ENCODE measurements around the gene BNIP5. TPM values are rescaled to one million over a fixed set of nuclear protein-coding genes. Genes with fewer than 3 reads are reported as not detected.

The BNIP5 gene
- total RNA-seq, 2 experiments from 2014 or later, result not detected

- H3K9me3 Mint-ChIP-seq (ENCODE audit: low read depth), result no peaks in the 10 kb centered on the region
- no peak for DNase-seq
- intact Hi-C loops (cut with DNase I, micrococcal nuclease), result no loop called here
- no peak overlapping the region for H3K27ac Mint-ChIP-seq
- H3K36me3 Mint-ChIP-seq (ENCODE audit: low read depth), result no peaks in the 10 kb centered on the region
- H3K27me3 Mint-ChIP-seq, result peaks cover 24% of the 10 kb centered on the region
- no peaks in the 10 kb centered on the region for H3K4me1 Mint-ChIP-seq
- ChIA-PET POLR2A (no interaction called here), CTCF (no interaction called here)
- no peak for ATAC-seq
- no peak overlapping the region for H3K4me3 Mint-ChIP-seq
Observed at GRCh38 chr6:36331381-36331780, 5.3 kb downstream of the BNIP5 start.

GRCh38 chr6:36330366-36330765 lies 6.3 kb downstream of the BNIP5 start:
- intact Hi-C loops (cut with DNase I, micrococcal nuclease), result no loop called here
- no peak overlapping the region for H3K4me3 Mint-ChIP-seq
- H3K9me3 Mint-ChIP-seq (ENCODE audit: low read depth), result no peaks in the 10 kb centered on the region
- no peaks in the 10 kb centered on the region for H3K4me1 Mint-ChIP-seq
- DNase-seq, result no peak
- no peaks in the 10 kb centered on the region for H3K36me3 Mint-ChIP-seq (ENCODE audit: low read depth)
- no peak overlapping the region for H3K27ac Mint-ChIP-seq
- ChIA-PET CTCF (interaction anchor here (0.6 to 1.0 kb wide), 2 partner anchors 28 to 36 kb away, joined by 3 read pairs; no protein-coding TSS in a partner anchor), POLR2A (no interaction called here)
- ATAC-seq, result no peak
- peaks cover 19% of the 10 kb centered on the region for H3K27me3 Mint-ChIP-seq

GRCh38 chr6:36329798-36330291 lies 6.8 kb downstream of the BNIP5 start:
- H3K27ac Mint-ChIP-seq, result no peak overlapping the region
- intact Hi-C loops (cut with DNase I, micrococcal nuclease), result no loop called here
- ATAC-seq (no peak), DNase-seq (no peak)
- ChIA-PET POLR2A (no interaction called here), CTCF (interaction anchor here (1.0 kb wide), 1 partner anchor 29 kb away, joined by 3 read pairs; no protein-coding TSS in a partner anchor)
- no peaks in the 10 kb centered on the region for H3K4me1 Mint-ChIP-seq
- peaks cover 15% of the 10 kb centered on the region for H3K27me3 Mint-ChIP-seq
- H3K4me3 Mint-ChIP-seq, result no peak overlapping the region
- no peaks in the 10 kb centered on the region for H3K36me3 Mint-ChIP-seq (ENCODE audit: low read depth)
- no peaks in the 10 kb centered on the region for H3K9me3 Mint-ChIP-seq (ENCODE audit: low read depth)

DNA sequence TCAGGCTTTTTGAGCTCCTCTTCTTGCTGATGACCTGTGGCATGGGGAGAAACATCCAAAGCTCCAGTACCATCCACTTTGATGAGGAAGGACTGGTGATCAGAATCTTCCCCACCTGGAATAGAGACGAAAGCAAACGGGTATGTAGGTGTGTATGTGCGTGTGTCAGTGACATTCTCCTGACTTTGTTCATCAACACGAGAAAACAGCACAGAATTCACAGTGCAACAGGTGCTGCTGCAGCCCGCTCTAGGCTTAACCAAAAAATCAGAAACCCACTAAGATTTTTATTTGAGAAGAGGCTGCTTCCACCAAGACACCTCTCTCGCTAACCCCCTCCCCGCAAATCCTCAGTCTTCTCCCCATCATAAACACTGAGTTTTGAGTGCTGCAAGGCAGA lies 8.1 kb downstream of the BNIP5 start:
- Mint-ChIP-seq H3K27me3 (peaks cover 5% of the 10 kb centered on the region), H3K4me3 (no peak overlapping the region), H3K27ac (no peak overlapping the region), H3K4me1 (no peaks in the 10 kb centered on the region), H3K36me3 (ENCODE audit: low read depth) (no peaks in the 10 kb centered on the region), H3K9me3 (ENCODE audit: low read depth) (no peaks in the 10 kb centered on the region)
- no peak for ATAC-seq
- POLR2A ChIA-PET, result no interaction called here
- no peak for DNase-seq
- CTCF ChIA-PET, result interaction anchor here (0.5 to 2.7 kb wide), 4 partner anchors 13 to 592 kb away, joined by 3 to 11 read pairs (median 4); partner anchors contain the start of gene ARMC12
- intact Hi-C loops (cut with DNase I, micrococcal nuclease), result no loop called here

GRCh38 chr6:36327919-36328236 lies 8.8 kb downstream of the BNIP5 start:
- ChIA-PET POLR2A (no interaction called here), CTCF (interaction anchor here (1.3 to 2.7 kb wide), 3 partner anchors 13 to 31 kb away, joined by 3 to 11 read pairs (median 7); no protein-coding TSS in a partner anchor)
- ATAC-seq (no peak), DNase-seq (no peak)
- intact Hi-C loops (cut with DNase I, micrococcal nuclease), result no loop called here
- peaks cover 2% of the 10 kb centered on the region for H3K27me3 Mint-ChIP-seq
- H3K4me3 Mint-ChIP-seq, result no peak overlapping the region
- no peaks in the 10 kb centered on the region for H3K4me1 Mint-ChIP-seq
- no peaks in the 10 kb centered on the region for H3K36me3 Mint-ChIP-seq (ENCODE audit: low read depth)
- H3K27ac Mint-ChIP-seq, result no peak overlapping the region
- H3K9me3 Mint-ChIP-seq (ENCODE audit: low read depth), result no peaks in the 10 kb centered on the region

DNA sequence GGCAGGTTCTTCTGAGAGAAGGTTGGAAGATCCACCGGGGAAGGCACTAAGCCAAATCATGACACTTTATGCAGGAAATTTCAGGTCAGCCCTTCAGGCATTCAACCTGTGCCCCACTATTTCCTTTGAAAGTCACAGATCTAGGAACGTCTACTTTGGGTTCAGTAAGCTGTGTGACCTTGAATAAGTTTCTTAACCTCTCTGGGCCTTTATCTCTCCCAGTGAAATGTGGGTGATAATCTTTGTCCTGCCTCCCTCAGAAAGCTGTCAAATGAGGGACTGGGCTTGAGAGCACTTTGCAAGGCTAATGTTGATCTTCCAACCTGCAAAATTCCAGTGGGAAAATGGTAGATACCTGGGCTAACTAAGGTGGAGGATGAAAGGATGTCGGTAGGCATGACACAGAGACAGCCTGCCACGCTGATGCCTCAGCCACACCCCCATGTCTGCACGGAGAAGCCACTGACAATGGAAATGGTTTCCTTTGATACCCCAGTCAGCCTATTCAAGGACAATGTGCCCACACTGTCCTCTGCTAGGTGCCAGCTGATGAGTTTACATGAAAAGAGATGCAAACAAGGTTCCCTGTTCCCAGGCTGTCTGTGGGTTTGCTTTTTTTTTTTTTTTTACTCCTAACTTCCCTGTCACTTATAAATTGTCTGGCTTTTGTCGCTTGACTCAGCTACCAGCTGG lies 9.3 kb downstream of the BNIP5 start:
- ATAC-seq (no peak), DNase-seq (peak; percentile 8)
- Mint-ChIP-seq H3K4me1 (no peaks in the 10 kb centered on the region), H3K4me3 (no peak overlapping the region), H3K27ac (no peak overlapping the region), H3K9me3 (ENCODE audit: low read depth) (no peaks in the 10 kb centered on the region), H3K27me3 (peaks cover 2% of the 10 kb centered on the region), H3K36me3 (ENCODE audit: low read depth) (no peaks in the 10 kb centered on the region)
- POLR2A ChIA-PET, result interaction anchor here (0.6 kb wide), 2 partner anchors 13 to 116 kb away, joined by 3 to 4 read pairs; no protein-coding TSS in a partner anchor
- intact Hi-C loops (cut with DNase I, micrococcal nuclease), result no loop called here
- CTCF ChIA-PET, result interaction anchor here (0.6 to 2.7 kb wide), 3 partner anchors 14 to 275 kb away, joined by 4 to 11 read pairs (median 7); no protein-coding TSS in a partner anchor

GRCh38 chr6:36326356-36326995 lies 10.2 kb downstream of the BNIP5 start:
- ChIA-PET CTCF (interaction anchor here (0.8 to 2.7 kb wide), 3 partner anchors 15 to 24 kb away, joined by 5 to 11 read pairs (median 7); no protein-coding TSS in a partner anchor), POLR2A (interaction anchor here (0.6 kb wide), 1 partner anchor 14 kb away, joined by 3 read pairs; no protein-coding TSS in a partner anchor)
- Mint-ChIP-seq H3K4me3 (no peak overlapping the region), H3K9me3 (ENCODE audit: low read depth) (no peaks in the 10 kb centered on the region), H3K27me3 (no peaks in the 10 kb centered on the region), H3K36me3 (ENCODE audit: low read depth) (no peaks in the 10 kb centered on the region), H3K27ac (no peak overlapping the region), H3K4me1 (no peaks in the 10 kb centered on the region)
- ATAC-seq (no peak), DNase-seq (no peak)
- intact Hi-C loops (cut with DNase I, micrococcal nuclease), result no loop called here

DNA sequence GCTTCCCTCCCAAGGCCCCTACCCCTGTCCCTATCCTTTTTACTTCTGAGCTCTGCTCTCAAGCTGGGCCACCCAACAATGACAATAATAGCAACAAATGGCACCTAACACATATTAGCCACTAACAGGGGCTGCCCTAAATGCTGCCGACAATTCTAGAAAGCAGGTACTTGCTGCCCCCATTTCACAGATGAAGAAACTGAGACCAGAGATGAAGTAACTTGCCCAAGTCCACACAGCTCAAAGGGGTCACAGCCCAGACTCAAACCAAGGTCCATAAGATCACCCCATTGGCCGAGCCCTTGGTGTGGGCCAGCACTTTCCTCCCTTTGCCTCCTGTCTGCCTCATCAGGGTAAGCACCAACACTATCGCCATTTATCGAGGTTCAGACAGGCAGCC lies 12.0 kb downstream of the BNIP5 start:
- Mint-ChIP-seq H3K27me3 (no peaks in the 10 kb centered on the region), H3K4me1 (no peaks in the 10 kb centered on the region), H3K27ac (no peak overlapping the region), H3K4me3 (no peak overlapping the region), H3K36me3 (ENCODE audit: low read depth) (no peaks in the 10 kb centered on the region), H3K9me3 (ENCODE audit: low read depth) (no peaks in the 10 kb centered on the region)
- ChIA-PET CTCF (interaction anchor here (0.8 to 0.9 kb wide), 2 partner anchors 16 to 34 kb away, joined by 3 to 4 read pairs; no protein-coding TSS in a partner anchor), POLR2A (no interaction called here)
- DNase-seq (no peak), ATAC-seq (no peak)
- intact Hi-C loops (cut with DNase I, micrococcal nuclease), result no loop called here

GRCh38 chr6:36324191-36324590 lies 12.5 kb downstream of the BNIP5 start:
- Mint-ChIP-seq H3K27ac (no peak overlapping the region), H3K4me3 (no peak overlapping the region), H3K4me1 (no peaks in the 10 kb centered on the region), H3K36me3 (ENCODE audit: low read depth) (no peaks in the 10 kb centered on the region), H3K27me3 (no peaks in the 10 kb centered on the region), H3K9me3 (ENCODE audit: low read depth) (no peaks in the 10 kb centered on the region)
- ChIA-PET POLR2A (interaction anchor here (1.1 kb wide), 1 partner anchor 17 kb away, joined by 3 read pairs; no protein-coding TSS in a partner anchor), CTCF (interaction anchor here (0.6 to 0.9 kb wide), 2 partner anchors 17 to 29 kb away, joined by 3 read pairs; no protein-coding TSS in a partner anchor)
- no peak for ATAC-seq
- DNase-seq, result no peak
- intact Hi-C loops (cut with DNase I, micrococcal nuclease), result no loop called here

DNA sequence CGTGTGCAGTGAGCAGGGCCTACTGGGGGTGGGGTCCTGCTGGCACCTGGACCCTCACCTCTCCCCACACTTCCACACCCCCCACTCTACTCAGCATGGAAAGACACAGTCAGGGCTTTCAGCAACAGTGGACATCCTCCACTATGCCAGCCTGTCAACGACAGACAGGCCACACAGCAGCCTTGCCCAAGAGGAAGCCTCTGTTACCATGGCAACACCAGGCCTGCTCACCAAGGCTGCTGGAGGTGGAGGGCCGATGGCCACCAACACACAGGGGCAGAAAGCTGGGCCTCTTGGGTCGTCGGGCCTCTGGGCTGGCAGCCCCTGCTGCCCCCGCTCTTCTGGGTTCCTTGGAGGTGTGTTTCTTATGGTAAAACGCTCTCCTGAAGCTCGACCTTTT lies 13.6 kb downstream of the BNIP5 start:
- POLR2A ChIA-PET, result interaction anchor here (1.1 kb wide), 1 partner anchor 18 kb away, joined by 3 read pairs; no protein-coding TSS in a partner anchor
- CTCF ChIA-PET, result interaction anchor here (0.7 kb wide), 1 partner anchor 9 kb away, joined by 3 read pairs; no protein-coding TSS in a partner anchor
- no peak overlapping the region for H3K27ac Mint-ChIP-seq
- no peaks in the 10 kb centered on the region for H3K4me1 Mint-ChIP-seq
- intact Hi-C loops (cut with DNase I, micrococcal nuclease), result no loop called here
- no peak for ATAC-seq
- no peak overlapping the region for H3K4me3 Mint-ChIP-seq
- no peaks in the 10 kb centered on the region for H3K27me3 Mint-ChIP-seq
- no peak for DNase-seq
- no peaks in the 10 kb centered on the region for H3K36me3 Mint-ChIP-seq (ENCODE audit: low read depth)
- no peaks in the 10 kb centered on the region for H3K9me3 Mint-ChIP-seq (ENCODE audit: low read depth)

- no peaks in the 10 kb centered on the region for H3K36me3 Mint-ChIP-seq (ENCODE audit: low read depth)
- H3K4me1 Mint-ChIP-seq, result no peaks in the 10 kb centered on the region
- H3K27ac Mint-ChIP-seq, result no peak overlapping the region
- POLR2A ChIA-PET, result interaction anchor here (0.6 kb wide), 1 partner anchor 330 kb away, joined by 7 read pairs; no protein-coding TSS in a partner anchor
- CTCF ChIA-PET, result no interaction called here
- no peaks in the 10 kb centered on the region for H3K9me3 Mint-ChIP-seq (ENCODE audit: low read depth)
- ATAC-seq, result no peak
- intact Hi-C loops (cut with DNase I, micrococcal nuclease), result no loop called here
- H3K4me3 Mint-ChIP-seq, result no peak overlapping the region
- DNase-seq, result no peak
- H3K27me3 Mint-ChIP-seq, result no peaks in the 10 kb centered on the region
Observed at GRCh38 chr6:36322591-36322990, 14.1 kb downstream of the BNIP5 start.

All from activated CD4-positive, alpha-beta T cell treated with anti-CD3 and anti-CD28 coated beads for 36 hours (primary cell).